Calu3 (cell line): ENCODE data around the gene TARDBP. TPM values are rescaled to one million over a fixed set of nuclear protein-coding genes. Genes with fewer than 3 reads are reported as not detected.

ENCODE experiments used
- BruUV-seq: library from RNA; stranded (reverse); fragments of 400-500 nt; replicated peaks from 2 replicates; lab custom pipeline; 2021; lab: Mats Ljungman, UMichigan
- CTCF ChIA-PET: fragments of 300-600 bp; sonication (Branson Sonifier 250); formaldehyde crosslinking; loops from one replicate; lab custom pipeline; 2022; ENCODE audit warnings: antibody characterized with exemption; lab: Charles Lee
- DNase-seq: peaks from one replicate; pipeline ENCODE4 v3.0.0; 2022
- H3K27ac Mint-ChIP-seq: one replicate; pipeline ENCODE4 v1.8.0; 2022; ENCODE audit warnings: mixed read lengths; ENCODE audit not compliant: unreplicated experiment
- H3K27me3 Mint-ChIP-seq: one replicate; pipeline ENCODE4 v1.8.0; 2022; ENCODE audit warnings: mixed read lengths; ENCODE audit not compliant: unreplicated experiment
- H3K36me3 Mint-ChIP-seq: one replicate; pipeline ENCODE4 v1.8.0; 2022; ENCODE audit warnings: mild to moderate bottlenecking, moderate library complexity, mixed read lengths; ENCODE audit not compliant: insufficient read depth, unreplicated experiment
- H3K4me1 Mint-ChIP-seq: one replicate; pipeline ENCODE4 v1.8.0; 2022; ENCODE audit warnings: mild to moderate bottlenecking, low read depth, mixed read lengths; ENCODE audit not compliant: unreplicated experiment
- H3K4me3 Mint-ChIP-seq: one replicate; pipeline ENCODE4 v1.8.0; 2022; ENCODE audit warnings: mild to moderate bottlenecking, low read depth, moderate library complexity, mixed read lengths; ENCODE audit not compliant: unreplicated experiment
- H3K9me3 Mint-ChIP-seq: one replicate; pipeline ENCODE4 v1.8.0; 2022; ENCODE audit warnings: low read depth, mixed read lengths; ENCODE audit not compliant: unreplicated experiment
- CTCF ChIP-seq: fragments of 200-600 bp; IDR thresholded peaks from one replicate; pipeline ENCODE4 v1.8.0; 2022; ENCODE audit warnings: antibody characterized with exemption; ENCODE audit not compliant: unreplicated experiment
- intact Hi-C: fragments of 100-400 bp; cut with micrococcal nuclease; formaldehyde crosslinking; loops from one replicate; pipeline ENCODE4 v1.10.0; 2022; ENCODE audit not compliant: unreplicated experiment
- total RNA-seq: library from RNA; stranded (reverse); gene quantifications from 2 replicates; pipeline ENCODE4 v1.2.3, GENCODE V29; 2022

TARDBP gene
- total RNA-seq, 1 experiment from 2014 or later: 130 TPM

- BruUV-seq: no TSS peak
- no peak for TF ChIP-seq CTCF
- no peak for DNase-seq
- intact Hi-C loops: no loop called here
- CTCF ChIA-PET: no interaction called here
- Mint-ChIP-seq H3K4me3 (no peak overlapping the region), H3K36me3 (no peaks in the 10 kb centered on the region), H3K27me3 (no peaks in the 10 kb centered on the region), H3K9me3 (no peaks in the 10 kb centered on the region), H3K27ac (no peak overlapping the region), H3K4me1 (no peaks in the 10 kb centered on the region)
Measured at GRCh38 chr1:11041048-11041447, 28.6 kb downstream of the TARDBP start.

GRCh38 chr1:11042065-11042464 lies 29.6 kb downstream of the TARDBP start:
- intact Hi-C loops: no loop called here
- no peaks in the 10 kb centered on the region for H3K4me1 Mint-ChIP-seq
- no peaks in the 10 kb centered on the region for H3K36me3 Mint-ChIP-seq
- no peaks in the 10 kb centered on the region for H3K9me3 Mint-ChIP-seq
- no peak for DNase-seq
- CTCF ChIA-PET: no interaction called here
- H3K4me3 Mint-ChIP-seq: no peak overlapping the region
- no TSS peak for BruUV-seq
- no peak for TF ChIP-seq CTCF
- no peaks in the 10 kb centered on the region for H3K27me3 Mint-ChIP-seq
- no peak overlapping the region for H3K27ac Mint-ChIP-seq

GRCh38 chr1:11042995-11043874 lies 30.8 kb downstream of the TARDBP start:
- no TSS peak for BruUV-seq
- Mint-ChIP-seq H3K4me3 (no peak overlapping the region), H3K27ac (no peak overlapping the region), H3K9me3 (no peaks in the 10 kb centered on the region), H3K36me3 (no peaks in the 10 kb centered on the region), H3K27me3 (no peaks in the 10 kb centered on the region), H3K4me1 (no peaks in the 10 kb centered on the region)
- no peak for TF ChIP-seq CTCF
- intact Hi-C loops: no loop called here
- CTCF ChIA-PET: no interaction called here
- no peak for DNase-seq

- intact Hi-C loops: no loop called here
- Mint-ChIP-seq H3K9me3 (no peaks in the 10 kb centered on the region), H3K4me1 (no peaks in the 10 kb centered on the region), H3K4me3 (no peak overlapping the region), H3K27me3 (no peaks in the 10 kb centered on the region), H3K36me3 (no peaks in the 10 kb centered on the region), H3K27ac (no peak overlapping the region)
- TF ChIP-seq CTCF: no peak
- BruUV-seq: no TSS peak
- CTCF ChIA-PET: no interaction called here
- DNase-seq: no peak
Measured at GRCh38 chr1:11044086-11044848, 31.8 kb downstream of the TARDBP start.
